Activated CD8-positive, alpha-beta memory T cell treated with anti-CD3 and anti-CD28 coated beads, Interleukin-2, amount 50 U/mL, for 4 hours (primary cell): Measurements from ENCODE around the gene C1QTNF7.

ENCODE experiments used
- DNase-seq: peaks from one replicate; pipeline ENCODE4 v3.0.0-alpha.2; 2020

The C1QTNF7 gene

DNA sequence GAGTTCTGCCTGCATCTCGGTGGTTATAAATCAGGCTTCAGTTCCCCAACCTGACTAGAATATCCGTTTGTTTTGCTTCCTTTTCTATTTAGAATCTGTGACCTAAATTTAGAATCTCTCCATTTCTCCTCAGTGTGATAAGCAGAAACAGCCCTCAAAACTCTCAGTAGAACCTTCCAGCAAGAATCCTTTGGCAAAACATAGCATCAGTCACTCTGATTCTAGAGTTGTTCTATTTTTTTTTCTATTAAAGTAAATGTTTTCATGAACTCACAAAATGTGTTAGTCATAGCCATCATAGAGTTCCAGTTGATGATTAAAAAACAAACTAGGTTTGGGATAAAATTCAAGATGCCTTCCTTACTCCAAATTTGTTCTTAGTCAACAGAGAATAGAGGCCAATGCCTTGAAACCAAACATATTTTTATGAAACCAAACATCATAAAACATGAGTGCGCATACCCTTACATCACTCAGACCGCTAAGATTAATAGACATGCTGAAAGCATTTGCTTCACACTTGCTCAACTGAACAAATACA lies 13.2 kb upstream of the C1QTNF7 start:
- no peak for DNase-seq

DNA sequence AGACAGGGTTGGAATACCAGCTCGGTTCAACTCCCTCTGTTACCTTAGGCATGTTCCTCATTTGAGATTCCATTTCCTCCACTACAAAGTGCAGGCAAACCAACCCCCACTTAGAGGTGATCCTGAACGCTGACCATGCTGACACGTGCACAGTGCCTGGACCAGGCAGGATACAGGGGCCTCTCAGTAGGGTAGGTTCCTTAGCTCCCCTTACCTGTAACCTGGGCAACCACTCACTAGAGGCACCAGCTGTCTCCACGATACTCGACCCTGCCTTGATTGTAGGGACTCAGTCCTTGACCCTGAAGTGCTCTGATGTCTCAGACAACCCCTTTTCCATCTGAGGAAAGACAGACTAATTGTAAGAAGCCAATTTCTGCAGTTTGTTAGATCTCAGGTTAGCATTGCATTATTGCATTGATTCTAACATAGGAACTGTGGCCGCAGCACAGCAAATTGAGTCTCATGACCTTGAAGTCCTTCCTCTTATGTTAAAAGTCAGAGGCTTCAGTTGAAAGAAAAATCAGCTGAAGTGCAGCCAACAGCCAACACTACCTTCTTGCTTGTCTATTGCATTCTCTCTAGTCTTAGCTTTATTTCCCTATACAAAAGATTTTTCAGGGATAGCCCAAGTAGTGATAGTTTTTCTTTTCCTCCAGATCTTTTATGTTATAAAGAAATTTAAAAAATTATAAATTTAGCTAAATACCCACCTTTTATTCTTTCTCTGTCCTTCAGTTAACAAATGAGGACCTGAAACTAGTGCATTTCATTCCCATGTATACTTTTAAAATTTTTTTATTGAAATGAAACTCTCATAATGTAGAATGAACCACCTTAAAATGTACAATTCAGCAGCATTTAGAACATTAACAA lies 11.2 kb upstream of the C1QTNF7 start:
- DNase-seq, result no peak

DNA sequence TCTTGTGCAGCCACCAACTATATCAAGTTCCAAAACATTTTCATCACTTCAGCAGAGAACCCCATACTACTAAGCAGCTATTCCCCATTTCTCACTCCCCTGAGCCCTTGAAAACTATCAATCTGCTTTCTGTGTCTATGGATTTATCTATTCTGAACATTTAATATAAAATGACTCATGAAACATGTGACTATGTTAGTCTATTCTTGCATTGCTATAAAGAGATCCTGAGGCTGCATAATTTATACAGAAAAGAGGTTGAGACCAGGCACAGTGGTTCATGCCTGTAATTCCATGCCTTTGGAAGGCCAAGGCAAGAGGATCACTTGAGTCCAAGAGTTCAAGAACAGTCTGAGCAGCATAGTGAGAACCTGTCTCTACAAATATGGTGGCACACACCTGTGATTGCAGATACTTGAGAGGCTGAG lies 10.6 kb upstream of the C1QTNF7 start:
- no peak for DNase-seq

DNA sequence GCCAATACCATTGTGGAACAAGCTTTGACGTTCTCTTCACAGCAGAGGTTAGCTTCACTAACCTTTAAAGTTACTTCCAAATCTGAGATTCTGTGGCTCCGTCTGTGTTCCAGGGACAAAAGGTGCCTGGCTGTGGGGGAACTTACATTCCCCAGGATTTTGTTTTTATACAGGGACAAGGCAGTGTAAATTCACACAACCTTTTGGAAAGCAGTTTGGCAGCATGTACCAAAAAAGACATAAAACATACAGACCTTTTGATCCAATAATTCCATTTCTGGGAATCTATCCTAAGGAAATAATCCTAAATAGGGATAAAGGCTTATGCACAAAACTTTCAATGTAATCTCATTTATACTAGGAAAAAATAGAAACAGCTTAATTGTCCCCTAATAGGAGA lies 8.9 kb upstream of the C1QTNF7 start:
- DNase-seq, result no peak

DNA sequence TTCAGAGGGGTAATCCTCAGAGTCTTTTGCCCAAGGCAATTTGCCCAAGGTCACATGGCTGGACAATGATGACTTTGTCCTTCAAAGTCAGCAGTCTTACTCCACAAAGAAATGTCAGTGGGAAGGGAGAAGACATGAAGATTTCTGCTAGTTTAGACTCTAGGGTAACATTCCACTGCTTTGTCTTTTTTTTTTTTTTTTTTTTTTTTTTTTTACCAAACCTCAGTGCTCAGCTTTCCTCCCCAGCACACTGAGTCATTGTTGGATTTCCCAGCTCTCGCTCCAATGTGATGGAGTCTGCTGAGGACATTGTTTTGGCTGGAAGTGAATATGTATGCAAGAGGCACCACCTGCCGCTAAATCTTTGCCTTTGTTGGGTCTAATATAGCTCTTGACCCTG lies 7.2 kb upstream of the C1QTNF7 start:
- DNase-seq, result no peak

DNA sequence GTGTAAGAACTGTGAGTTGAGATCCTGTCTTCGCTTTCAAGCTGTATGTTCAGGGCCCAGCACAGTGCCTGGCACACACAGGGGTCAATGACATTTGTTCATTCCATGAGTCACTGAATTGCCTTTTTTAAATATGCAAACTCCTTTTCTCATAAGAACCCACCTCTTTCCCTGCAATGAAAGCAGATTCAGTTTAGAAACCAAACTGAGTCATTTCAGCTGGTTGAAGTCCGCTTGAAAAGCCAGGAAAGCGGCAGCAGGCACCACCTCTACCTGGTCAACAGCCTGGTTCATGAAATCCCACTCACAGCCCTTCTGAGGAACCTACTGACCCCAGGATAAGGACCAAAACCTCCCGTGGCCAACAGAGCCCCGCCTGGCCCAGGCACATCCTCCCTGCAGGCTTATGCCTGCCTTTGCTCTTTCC lies 4.5 kb upstream of the C1QTNF7 start:
- DNase-seq, result no peak

DNA sequence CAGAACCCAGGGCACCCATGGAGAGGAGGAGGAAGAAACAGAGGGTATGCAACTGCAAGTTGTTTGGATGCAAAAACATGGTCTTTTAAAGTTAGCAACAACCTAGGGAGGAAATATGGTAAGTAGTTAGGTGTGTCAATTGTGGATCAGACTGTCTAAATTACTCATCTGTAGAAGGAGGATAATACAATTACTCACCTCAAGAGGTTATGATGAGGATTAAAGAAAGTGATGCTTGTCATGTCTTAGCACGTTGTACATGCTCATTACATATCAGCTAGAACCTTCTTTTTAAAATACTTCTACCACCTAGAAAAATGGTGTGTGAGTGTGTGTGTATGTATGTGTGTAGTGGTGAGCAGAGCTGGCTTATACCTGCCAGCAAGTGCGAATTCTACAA lies 2.3 kb upstream of the C1QTNF7 start:
- DNase-seq, result no peak

DNA sequence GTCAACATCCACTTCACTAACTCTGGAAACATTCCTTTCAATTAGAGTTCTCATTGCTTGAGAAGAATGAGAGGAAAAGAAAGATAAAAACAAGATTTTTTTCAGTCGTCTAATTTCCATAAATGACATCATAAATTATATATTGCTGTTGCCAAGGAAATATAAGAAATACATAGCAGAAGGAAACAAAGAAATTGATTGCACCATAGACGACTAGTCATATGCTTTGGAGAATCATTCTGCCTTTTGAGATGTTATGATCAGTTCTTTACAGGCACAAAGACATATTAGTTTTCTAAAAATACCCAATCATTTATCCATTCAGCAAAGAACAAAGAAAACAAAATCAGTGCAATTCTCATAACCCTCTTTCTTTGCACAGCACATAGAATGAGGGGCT lies 672 bp upstream of the C1QTNF7 start:
- no peak for DNase-seq

DNA sequence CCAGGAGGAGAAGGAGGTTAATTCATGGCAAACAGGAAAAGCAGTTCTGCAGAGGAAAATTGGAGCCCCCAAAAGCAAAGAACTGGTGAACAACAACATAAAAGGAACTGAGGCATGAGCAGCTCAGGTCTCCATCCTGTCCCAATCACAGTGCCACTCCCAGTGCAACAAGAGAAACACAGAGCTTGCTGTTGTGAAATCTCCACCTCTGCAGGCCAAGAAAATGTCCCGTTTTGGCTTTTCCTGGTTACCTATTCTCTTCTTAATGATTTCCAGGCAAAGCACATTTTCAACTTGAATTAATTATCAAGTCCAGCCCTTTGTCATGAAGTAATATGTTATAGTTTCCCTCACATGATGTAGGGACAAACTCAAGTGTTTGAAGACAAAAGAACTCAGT lies 778 bp downstream of the C1QTNF7 start:
- DNase-seq, result no peak

DNA sequence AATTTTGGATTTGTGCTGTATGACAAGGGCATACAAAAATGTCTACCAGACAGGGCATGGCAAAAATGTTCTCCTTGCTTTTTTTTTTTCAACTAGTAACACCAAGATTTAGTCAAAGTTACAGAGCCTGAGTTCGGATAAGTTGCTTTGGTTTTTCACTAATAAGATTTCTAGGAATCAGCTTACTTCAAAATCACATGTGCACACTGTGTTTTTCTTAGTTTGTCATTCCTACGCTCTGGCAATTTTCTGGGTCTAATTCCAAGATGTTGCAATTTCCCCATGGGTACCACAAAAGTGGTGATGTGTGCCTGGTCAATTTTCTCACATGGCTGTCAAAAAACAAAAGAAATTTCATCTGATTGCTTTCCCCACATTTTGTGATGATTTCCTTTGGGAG lies 6.3 kb downstream of the C1QTNF7 start:
- DNase-seq, result no peak

DNA sequence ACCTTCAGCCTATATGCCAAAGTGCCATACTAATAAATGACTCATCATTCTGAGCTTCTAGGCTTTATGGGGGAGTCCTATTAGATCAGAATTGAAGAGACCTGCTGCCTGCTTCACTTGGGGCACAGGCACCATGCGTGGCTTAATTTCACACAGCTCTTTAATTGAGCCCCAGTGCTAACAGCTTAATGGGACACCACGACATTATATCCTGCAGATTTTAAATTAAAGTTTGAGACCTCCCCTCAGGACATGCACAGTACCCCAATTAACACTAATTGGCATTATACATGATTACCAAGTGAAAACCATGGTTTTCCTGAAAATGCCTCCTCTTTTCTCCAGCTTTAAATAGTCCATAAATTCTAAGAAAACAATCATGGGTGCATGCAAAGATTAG lies 6.8 kb downstream of the C1QTNF7 start:
- no peak for DNase-seq

DNA sequence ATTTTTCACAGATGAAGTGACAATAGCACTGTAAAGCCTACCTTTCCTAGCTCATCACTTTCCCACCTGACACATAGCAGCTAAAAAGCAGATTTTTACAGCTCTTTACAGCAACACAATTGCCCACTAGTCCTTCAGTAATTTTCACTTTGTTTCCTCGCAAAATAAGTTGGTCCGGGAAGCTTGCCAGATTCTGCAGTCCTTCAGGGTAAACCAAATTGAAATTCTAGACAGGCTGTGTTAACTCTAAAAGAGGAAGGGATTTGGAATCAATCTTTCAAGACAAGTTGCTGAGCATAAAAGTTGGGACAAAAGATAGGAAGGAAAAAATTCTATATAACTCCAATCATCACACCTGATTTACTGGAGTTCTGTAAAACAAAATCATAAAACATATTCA lies 8.7 kb downstream of the C1QTNF7 start:
- no peak for DNase-seq

DNA sequence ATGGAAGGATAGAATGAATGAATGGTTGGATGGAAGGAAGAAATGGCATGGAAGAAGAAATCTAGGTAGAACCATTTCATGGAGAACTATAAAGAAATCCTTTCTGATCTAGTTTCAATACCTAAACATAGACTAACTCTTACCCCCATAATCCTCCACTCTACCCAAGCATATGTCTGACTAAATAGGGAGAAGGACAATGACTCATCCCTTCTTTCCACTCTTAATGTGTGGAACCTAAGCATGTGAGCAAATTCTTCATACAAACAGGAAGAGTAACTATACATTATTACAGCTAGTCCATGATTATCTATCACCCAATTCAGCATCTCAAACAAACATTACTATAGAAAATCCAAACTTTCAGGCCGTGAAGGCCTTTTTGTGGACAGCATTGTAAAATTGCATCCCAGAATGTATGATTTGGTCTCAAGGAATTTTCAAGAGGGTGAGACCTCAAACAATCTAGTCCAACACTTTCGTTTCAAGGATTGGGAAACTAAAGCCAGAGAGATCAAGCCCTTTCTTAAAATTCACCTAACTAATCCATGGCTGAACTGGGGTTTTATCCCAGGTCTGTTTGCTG lies 11.2 kb downstream of the C1QTNF7 start:
- no peak for DNase-seq

DNA sequence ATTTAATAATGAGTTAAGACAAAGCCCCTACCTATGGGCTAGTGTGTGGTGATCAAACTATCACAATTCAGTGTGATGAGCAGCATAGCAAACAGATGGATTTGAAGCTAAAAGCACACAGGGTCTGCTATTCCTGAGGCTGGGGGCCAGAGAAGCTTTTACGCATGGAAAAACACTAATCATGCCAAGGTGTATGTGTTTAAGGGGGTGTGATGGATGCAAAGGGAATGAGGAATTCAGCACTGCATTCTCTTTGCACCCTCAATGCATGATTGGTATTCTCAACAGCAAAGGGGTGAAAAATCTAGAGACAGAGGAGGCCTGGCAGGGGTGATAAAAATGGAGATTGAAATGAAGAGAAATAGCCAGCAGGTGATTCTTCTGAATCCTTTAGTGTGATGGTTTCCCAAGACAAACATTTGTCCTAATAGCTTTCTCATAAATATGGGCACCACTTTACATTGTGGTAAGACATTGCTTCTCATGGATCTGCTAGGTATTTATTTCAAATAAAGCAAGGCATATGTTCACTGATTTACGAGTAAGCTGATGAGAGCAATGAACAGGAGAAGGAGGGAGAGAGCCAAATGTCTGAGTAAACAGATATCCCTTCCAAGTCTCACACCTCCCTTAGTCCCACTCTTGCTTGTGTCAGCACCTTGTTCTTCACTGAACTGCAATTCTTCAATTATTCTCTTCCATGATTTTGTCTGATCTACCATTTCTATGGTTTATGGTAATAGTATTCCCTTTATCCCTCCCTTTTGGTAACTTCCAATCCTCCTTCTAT lies 15.7 kb downstream of the C1QTNF7 start:
- DNase-seq, result no peak

DNA sequence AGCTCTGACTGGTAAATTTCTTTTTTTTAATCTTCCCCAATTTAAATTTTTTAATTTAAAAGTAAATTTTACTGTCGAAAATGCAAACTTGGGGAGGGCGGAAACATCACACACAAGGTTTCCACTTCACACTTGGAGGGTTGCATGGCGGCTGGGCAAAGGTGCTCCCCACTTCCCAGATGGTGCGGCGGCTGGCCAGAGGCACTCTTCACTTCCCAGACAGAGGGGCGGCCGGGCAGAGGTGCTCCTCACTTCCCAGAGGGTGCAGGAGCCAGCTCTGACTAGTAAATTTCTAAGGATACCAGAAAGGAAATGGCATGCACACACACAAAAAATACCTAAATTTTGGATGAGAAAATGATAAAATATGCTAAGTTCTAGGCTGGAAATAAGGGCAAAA lies 16.4 kb downstream of the C1QTNF7 start:
- no peak for DNase-seq

DNA sequence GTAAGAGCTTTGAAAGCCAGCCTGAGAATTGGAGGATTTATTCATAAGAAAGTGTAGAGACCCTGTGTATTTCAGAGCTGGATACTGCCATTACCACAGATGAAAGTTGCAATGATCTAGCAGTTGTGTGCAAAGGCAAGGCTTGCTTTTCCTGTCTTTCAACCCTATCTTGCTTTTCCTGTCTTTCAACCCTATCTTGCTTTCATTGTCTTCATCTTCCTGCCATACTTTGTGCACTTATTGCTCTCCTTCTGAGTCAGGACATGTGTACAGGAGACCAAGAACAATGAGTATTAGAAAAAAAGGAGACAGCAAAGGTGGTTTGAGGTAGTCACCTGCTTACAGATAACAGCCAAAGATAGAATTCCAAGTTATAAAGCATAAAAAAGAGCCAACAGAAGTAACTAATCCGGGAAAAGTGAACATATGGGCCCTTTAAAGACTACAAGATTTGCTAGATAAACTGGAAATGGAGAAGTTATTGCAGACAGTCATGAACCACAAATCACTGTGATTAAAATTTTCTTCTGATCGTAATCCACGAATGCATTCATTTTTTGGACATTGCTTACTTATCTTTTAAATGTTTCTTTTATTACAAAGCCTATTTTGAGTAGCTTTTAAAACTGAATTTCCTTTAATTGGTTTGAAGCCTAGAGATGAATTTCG lies 17.2 kb downstream of the C1QTNF7 start:
- DNase-seq, result no peak

DNA sequence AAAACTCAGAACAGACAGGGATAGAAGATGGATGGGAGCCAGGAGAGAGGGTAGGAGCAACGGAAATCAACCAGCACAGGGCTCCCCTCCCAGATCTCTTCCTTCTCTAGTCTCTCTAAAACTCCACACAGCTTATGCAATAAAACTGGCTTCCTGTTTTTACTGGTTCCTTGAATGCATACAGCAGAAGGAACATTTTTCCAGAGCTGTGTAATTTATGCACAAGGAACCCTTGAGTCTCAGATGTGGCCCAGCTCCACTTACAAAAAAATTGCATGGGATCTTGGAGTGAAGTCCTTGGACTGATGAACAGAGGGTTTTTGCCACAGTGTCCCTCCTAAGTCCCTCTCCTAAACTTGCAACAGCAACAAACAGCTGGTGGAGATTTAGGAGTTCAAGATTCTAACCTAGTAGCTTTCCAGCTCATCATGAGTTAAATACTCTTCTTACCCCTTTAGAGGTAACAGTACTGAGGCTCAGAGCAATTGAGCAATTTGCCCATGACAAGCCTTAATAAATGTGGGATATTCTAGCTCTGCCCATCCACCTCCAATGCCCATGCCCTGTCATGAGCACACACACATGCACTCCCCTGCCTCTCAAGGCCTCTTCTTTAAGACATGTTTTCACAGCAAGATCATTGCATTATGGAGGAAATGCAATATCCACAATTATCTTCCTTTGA lies 23.5 kb downstream of the C1QTNF7 start:
- no peak for DNase-seq

DNA sequence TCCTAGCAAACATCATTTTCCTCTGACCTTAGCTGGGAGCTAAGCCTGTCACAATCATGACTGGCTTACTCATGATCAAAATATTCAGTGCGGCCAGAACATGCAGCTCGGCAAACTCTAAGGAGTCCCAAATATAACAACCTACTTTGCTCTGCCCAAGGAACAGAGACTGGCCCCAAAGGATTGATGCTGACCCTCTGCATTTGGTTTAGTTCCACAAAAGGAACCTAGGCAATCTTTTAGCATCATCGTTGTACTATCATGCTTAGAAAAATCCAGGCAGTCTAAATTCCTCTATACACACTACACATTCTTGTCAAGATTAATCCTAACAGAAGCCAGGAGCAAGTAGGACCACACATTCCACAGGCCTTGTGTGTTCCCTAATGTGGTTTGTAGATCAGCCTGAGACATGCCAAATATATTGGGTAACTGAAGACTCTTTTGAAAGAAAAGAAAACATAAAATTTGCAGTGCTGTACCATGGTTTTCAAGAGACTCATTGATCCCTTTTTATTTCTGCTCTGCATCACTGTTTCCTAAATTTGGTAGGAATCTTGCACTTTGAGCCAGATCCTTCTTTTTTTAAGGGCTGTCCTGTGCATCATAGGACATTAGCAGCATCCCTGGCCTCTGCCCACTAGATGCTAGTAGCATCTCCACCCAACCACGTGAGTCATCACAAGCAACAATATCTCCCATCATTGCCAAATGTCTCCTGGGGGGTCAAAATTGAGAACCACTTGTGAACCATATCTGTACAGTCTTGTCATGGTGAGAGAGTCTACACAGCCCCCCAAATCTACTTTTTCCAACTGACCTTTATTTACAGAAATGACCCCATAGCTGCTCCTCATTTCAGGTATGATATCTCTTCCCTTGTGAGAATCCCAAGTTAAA lies 24.3 kb downstream of the C1QTNF7 start:
- DNase-seq, result no peak

DNA sequence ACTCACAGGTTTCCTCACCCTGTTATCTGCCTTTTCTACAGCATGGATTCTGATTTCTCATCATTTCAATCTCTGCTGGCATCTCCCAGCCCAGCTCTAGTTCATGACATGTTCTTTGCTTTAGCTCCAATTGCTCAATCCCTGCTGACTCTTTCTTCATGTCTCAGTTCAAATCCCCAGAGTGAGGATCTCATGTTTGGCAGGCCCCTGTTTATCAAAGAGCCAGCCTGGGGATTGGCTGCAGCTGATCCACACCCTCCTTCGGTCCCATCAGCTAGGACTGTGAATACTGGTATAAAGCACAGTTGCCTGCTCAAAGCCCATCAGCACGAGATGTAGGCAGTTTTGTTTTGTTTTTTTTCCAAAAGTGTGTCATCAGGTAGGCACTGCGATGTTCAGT lies 27.5 kb downstream of the C1QTNF7 start:
- DNase-seq, result no peak

DNA sequence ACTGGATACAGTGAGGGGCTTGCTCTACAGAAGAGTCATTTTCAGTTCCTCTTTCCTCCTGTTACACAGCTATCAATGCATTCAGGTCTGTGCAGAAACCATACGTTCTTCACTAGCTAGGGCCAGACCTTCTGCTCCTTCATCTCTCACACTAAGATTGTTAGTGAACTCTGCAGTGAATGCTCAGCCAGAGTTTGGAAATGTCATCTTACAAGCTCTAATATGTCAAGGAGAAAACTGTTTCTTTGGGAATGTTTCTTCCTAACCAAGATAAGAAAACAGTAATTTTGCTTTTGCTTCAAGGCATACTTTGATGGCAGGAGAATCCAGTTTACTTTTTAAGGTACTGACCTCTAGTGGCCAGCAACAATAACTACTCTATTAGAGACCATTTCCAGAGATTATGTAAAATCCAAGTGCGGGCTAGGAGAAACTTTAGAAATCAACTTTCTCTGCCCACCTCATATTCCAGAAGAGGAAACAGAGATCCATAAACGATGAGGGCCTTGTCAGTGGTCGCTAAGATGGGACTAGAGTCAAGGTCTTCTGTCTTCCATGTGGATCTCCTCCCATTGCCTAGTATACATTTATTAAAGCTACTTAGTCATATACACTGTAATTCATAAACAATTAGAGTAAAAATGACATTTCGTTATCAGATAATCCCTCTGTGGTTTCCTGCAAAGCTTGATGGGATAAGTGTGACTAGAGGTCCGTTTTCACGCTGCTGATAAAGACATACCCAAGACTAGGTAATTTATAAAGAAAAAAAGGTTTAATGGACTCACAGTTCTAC lies 29.8 kb downstream of the C1QTNF7 start:
- no peak for DNase-seq
